ENCODE results near the gene STX4.

STX4 gene

DNA sequence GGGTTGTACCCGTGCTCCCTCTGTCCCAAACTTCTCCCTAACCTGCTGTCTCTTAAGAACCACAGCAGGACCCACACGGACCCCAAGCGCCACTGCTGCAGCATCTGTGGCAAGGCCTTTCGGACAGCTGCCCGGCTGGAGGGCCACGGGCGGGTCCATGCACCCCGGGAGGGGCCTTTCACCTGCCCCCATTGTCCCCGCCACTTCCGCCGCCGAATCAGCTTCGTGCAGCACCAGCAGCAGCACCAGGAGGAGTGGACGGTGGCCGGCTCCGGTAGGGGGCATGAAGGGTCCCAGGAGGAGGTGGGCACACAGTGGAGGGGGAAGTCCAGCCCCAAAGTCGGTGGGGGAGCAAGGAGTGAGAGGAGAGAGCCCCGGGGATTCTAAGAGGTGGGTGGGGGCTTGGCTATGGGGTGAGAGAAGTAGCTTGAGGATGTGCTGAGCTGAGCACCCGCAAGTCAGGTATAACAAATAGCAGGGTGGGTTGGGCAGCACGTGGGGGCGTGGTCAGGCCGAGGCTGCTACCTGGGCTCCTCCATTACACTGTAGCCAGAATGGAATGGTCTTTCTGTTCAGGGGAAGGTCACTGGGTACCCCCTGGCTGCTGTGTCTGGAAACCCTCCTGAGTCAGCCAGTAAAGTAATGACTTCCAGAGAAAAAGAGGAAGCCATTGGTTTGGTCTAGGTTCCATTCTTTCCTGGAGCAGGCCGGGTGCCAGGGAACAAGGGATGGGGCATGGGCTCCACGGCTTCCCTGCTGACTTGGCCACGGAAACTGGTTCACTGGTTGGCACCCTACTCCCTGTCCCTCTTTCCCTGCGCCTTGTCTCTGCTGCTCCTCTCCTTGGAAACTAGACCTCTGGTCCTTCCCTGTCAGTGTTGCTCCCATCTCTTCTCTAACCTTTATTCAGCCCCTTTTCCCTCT lies 48.3 kb downstream of the STX4 start:
- TF ChIP-seq, protein P1, sequence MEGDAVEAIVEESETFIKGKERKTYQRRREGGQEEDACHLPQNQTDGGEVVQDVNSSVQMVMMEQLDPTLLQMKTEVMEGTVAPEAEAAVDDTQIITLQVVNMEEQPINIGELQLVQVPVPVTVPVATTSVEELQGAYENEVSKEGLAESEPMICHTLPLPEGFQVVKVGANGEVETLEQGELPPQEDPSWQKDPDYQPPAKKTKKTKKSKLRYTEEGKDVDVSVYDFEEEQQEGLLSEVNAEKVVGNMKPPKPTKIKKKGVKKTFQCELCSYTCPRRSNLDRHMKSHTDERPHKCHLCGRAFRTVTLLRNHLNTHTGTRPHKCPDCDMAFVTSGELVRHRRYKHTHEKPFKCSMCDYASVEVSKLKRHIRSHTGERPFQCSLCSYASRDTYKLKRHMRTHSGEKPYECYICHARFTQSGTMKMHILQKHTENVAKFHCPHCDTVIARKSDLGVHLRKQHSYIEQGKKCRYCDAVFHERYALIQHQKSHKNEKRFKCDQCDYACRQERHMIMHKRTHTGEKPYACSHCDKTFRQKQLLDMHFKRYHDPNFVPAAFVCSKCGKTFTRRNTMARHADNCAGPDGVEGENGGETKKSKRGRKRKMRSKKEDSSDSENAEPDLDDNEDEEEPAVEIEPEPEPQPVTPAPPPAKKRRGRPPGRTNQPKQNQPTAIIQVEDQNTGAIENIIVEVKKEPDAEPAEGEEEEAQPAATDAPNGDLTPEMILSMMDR (conservative IDR thresholded peaks at IDR 0.05; ENCODE audit: low read depth, low read length): no peak
- no peak overlapping the region for H3K4me3 ChIP-seq (ENCODE audit: low read depth, low read length)
- no peak for DNase-seq (ENCODE audit: low read depth)

DNA sequence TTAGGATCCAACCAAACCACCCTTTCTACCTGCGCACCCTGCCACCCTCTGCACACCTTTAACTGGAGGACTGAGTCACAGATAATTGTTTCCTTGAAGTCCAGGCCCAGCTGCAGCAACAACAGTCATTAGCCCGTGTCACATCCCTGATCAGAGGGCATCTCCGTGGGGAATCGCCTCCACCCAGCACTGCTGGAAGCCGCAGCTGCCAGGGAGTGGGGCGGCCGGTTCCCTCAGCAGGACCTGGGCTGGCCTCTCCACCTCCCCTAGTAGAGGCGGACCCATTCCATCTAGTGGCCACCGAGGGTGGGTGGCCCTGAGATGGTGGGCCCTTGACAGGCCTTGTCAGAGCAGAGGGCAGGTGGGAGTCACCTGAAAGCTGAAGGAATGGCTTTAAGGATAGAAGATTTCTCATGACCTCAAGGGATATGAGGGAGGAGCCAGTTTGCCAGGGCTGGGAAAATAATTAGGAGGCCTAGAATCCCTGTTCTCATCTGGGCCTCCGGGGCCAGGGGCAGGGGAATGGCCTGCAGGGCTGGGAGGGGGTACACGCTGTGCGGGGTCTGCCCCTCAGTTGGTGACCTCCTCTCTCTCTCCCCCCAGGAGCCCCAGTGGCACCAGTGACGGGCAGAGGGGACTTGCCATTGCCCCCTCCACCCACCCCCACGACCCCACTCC lies 49.1 kb downstream of the STX4 start:
- no peak for DNase-seq (ENCODE audit: low read depth)
- TF ChIP-seq, protein P1 (conservative IDR thresholded peaks at IDR 0.05; ENCODE audit: low read depth, low read length): no peak
- H3K4me3 ChIP-seq (ENCODE audit: low read depth, low read length): no peak overlapping the region

DNA sequence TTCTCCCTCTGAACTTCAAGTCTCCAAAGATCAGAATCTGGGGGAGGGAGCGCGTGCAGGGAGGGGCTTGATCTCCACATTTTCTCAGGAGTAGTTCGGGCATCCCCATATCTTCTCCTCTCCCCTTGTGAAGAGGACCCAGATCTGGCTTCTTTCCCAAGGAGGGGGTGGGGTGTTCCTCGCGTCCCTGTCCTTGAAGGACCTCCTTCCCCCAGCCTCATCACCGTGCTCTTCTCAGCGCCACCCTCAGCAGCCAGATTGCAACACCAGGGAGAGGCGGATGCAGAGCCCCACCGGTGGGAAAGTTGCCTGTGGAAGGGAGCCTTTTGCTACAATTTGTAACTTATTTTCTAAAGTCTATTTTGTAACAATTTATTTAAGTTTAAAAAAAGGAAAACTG lies 49.7 kb downstream of the STX4 start:
- TF ChIP-seq, protein P1 (conservative IDR thresholded peaks at IDR 0.05; ENCODE audit: low read depth, low read length): no peak
- no peak for DNase-seq (ENCODE audit: low read depth)
- H3K4me3 ChIP-seq (ENCODE audit: low read depth, low read length): no peak overlapping the region

DNA sequence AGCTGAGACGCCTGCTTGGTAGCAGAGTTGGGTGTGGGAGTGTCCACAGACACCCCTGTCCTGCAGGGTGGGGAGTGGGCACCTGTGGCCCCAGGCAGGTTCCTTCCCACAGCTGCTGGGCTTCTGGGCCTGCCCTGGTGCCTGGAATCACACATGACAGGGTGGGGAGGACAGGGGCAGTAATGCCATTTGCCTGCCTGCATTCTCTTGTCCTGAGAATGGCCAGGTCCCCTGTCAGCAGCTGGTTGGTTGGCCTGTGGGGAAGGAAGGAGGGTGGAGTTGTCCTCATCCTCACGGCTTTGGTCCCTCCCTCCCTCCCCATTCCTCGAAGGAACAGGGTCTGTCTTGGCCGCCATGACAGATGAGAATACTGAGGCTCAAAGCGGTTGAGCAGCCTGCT lies 50.2 kb downstream of the STX4 start:
- no peak for DNase-seq (ENCODE audit: low read depth)
- TF ChIP-seq, protein P1 (conservative IDR thresholded peaks at IDR 0.05; ENCODE audit: low read depth, low read length): no peak
- no peak overlapping the region for H3K4me3 ChIP-seq (ENCODE audit: low read depth, low read length)

DNA sequence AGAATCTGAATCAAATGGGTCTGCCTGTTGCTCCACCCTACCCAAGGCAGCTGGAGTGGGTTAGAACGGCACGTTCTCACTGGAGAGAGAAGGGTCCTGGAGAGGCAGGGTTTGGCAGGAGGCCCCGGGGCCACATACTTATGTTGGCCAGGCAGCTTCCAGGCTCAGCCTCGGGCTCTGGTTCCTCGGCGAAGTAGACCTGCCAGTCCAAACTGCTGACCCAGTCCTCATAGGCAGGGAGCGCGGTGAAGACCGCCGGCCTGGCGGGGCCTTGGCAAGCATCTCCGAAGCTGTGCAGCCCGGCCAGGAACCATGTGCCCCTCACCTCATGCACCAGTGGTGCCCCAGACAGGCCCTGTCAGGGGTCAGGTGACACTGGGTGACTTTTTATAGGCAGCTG lies 50.6 kb downstream of the STX4 start:
- TF ChIP-seq, protein P1 (conservative IDR thresholded peaks at IDR 0.05; ENCODE audit: low read depth, low read length): no peak
- H3K4me3 ChIP-seq (ENCODE audit: low read depth, low read length): no peak overlapping the region
- no peak for DNase-seq (ENCODE audit: low read depth)

DNA sequence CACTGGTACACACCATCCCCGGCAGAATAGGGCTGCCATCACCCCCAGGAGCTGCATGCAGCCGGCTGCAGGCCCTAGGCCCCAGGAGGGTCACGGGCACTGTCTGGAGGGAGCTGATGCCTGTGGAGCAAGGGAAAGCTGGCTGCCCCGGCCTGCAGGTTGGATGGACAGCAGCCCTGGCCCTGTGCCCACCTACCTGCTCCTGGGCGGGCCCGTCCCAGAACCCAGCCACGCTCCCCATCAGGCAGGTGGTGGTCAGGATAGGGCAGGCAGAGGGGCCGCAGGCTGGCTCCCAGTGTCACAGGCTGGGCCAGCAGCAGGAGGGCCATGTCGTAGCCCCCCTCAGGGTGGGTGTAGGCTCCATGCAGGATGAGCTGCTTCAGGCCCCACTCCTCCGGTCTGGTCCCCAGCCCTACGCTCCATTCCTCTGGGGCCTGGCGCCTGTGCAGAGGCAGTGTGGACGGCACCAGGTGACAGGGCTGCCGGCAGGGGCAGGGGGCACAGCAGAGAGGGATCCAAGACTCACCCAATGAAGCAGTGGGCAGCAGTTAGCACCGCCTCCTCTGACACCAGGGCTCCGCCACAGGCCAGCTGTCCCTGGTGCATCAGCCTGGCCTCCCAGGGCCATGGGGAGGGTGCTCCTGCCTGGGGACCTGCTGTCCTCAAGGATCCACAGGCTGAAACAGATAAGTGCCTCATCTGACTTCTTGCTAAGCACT lies 51.4 kb downstream of the STX4 start:
- H3K4me3 ChIP-seq (ENCODE audit: low read depth, low read length): no peak overlapping the region
- DNase-seq (ENCODE audit: low read depth): no peak
- TF ChIP-seq, protein P1 (conservative IDR thresholded peaks at IDR 0.05; ENCODE audit: low read depth, low read length): no peak
